B cell (primary cell): Measurements from ENCODE around the gene AFF3. TPM values are rescaled to one million over a fixed set of nuclear protein-coding genes. Genes with fewer than 3 reads are reported as not detected.

Experiments
- ATAC-seq: fragments of 200-7000 bp; cut with Tn5 transposase; one replicate; pipeline ENCODE4 v1.10.0; 2021; ENCODE audit warnings: low read depth, mild to moderate bottlenecking, moderate number of reproducible peaks, moderate library complexity
- CTCF ChIA-PET: fragments of 350-600 bp; sonication (Branson Sonifier 250); formaldehyde crosslinking; loops from one replicate; lab custom pipeline; 2021; ENCODE audit warnings: antibody characterized with exemption, inconsistent platforms; lab: Charles Lee
- POLR2A ChIA-PET: fragments of 350-600 bp; sonication (Branson Sonifier 250); formaldehyde crosslinking; loops from one replicate; lab custom pipeline; 2021; ENCODE audit warnings: antibody characterized with exemption; lab: Charles Lee
- DNase-seq: peaks from one replicate; pipeline ENCODE4 v3.0.0; 2013
- H2AFZ ChIP-seq: 2 replicates; pipeline ENCODE4 v1.6.1; 2012; ENCODE audit warnings: mild to moderate bottlenecking, low read depth, low read length; ENCODE audit not compliant: insufficient read depth, poor library complexity, severe bottlenecking
- H3K27ac ChIP-seq, 2 donors: 1 replicate in 1 of 2; 2 replicates in 1 of 2; pipeline ENCODE4 v1.5.1; 2012 to 2013; ENCODE audit warnings: low read length in 2 of 2, mild to moderate bottlenecking in 2 of 2, moderate library complexity in 1 of 2
- H3K27me3 ChIP-seq, 4 experiments: fragments of 200-600 bp in 1 of 4; sonication (generic) in 1 of 4; replicated peaks in 1 of 4; 1 replicate in 2 of 4; 2 replicates in 2 of 4; pipeline versions ENCODE4 v1.6.1 to v1.7.0; 2013 to 2016; ENCODE audit warnings: low read length in 3 of 4, mild to moderate bottlenecking in 2 of 4, mixed read lengths in 1 of 4, moderate library complexity in 1 of 4; ENCODE audit not compliant: insufficient read depth in 4 of 4, control insufficient read depth in 3 of 4; ENCODE audit errors: control extremely low read depth in 1 of 4
- H3K36me3 ChIP-seq, 2 experiments: replicated peaks in 1 of 2; 1 replicate in 1 of 2; 2 replicates in 1 of 2; pipeline versions ENCODE4 v1.6.1 to v1.7.1; 2013; ENCODE audit warnings: low read length in 1 of 2; ENCODE audit not compliant: insufficient read depth in 2 of 2, control insufficient read depth in 1 of 2; ENCODE audit errors: control extremely low read depth in 1 of 2, extremely low read depth in 1 of 2
- H3K4me1 ChIP-seq, 2 donors: fragments of 200-600 bp in 1 of 2; sonication (generic) in 1 of 2; 1 replicate in 1 of 2; 2 replicates in 1 of 2; pipeline versions ENCODE4 v1.5.1 to v1.6.1; 2013 to 2017; ENCODE audit warnings: low read length in 2 of 2; ENCODE audit not compliant: control insufficient read depth in 2 of 2, insufficient read depth in 2 of 2
- H3K4me2 ChIP-seq: replicated peaks from 2 replicates; pipeline ENCODE3; 2012; ENCODE audit warnings: mild to moderate bottlenecking, low read depth, low read length; ENCODE audit not compliant: poor library complexity, severe bottlenecking
- H3K4me3 ChIP-seq, 5 experiments: fragments of 200-600 bp in 1 of 5; sonication (generic) in 1 of 5; 1 replicate in 3 of 5; 2 replicates in 2 of 5; pipeline versions ENCODE4 v1.5.1 to v1.7.0; 2011 to 2016; ENCODE audit warnings: low read length in 4 of 5, mild to moderate bottlenecking in 4 of 5, low read depth in 2 of 5, control low read depth in 1 of 5, moderate library complexity in 1 of 5; ENCODE audit not compliant: insufficient read depth in 1 of 5; ENCODE audit errors: control extremely low read depth in 1 of 5, extremely low read depth in 1 of 5
- H3K79me2 ChIP-seq: fragments of 200-600 bp; sonication (generic); one replicate; pipeline ENCODE4 v1.6.0; 2016; ENCODE audit warnings: low read length; ENCODE audit not compliant: control insufficient read depth, insufficient read depth
- H3K9ac ChIP-seq: fragments of 200-600 bp; sonication (generic); 2 replicates; pipeline ENCODE4 v1.6.1; 2017; ENCODE audit warnings: mild to moderate bottlenecking, low read length, moderate library complexity
- H3K9me3 ChIP-seq, 3 donors: one replicate each; pipeline versions ENCODE4 v1.6.1 to v1.7.1; 2013; ENCODE audit warnings: low read length in 2 of 3; ENCODE audit not compliant: control insufficient read depth in 2 of 3, insufficient read depth in 1 of 3; ENCODE audit errors: control extremely low read depth in 1 of 3
- H4K20me1 ChIP-seq: 2 replicates; pipeline ENCODE4 v1.6.0; 2012; ENCODE audit warnings: mild to moderate bottlenecking, low read length; ENCODE audit not compliant: insufficient read depth, control insufficient read depth, poor library complexity, severe bottlenecking
- H3K27ac Mint-ChIP-seq: one replicate; pipeline ENCODE4 v1.8.0; 2021; ENCODE audit warnings: mixed read lengths
- H3K27me3 Mint-ChIP-seq: one replicate; pipeline ENCODE4 v1.8.0; 2021; ENCODE audit warnings: mixed read lengths
- H3K4me1 Mint-ChIP-seq: one replicate; pipeline ENCODE4 v1.8.0; 2021; ENCODE audit warnings: mixed read lengths
- H3K4me3 Mint-ChIP-seq: one replicate; pipeline ENCODE4 v1.8.0; 2021; ENCODE audit warnings: mixed read lengths
- H3K9me3 Mint-ChIP-seq: one replicate; pipeline ENCODE4 v1.8.0; 2022; ENCODE audit warnings: mixed read lengths; ENCODE audit not compliant: insufficient read depth
- EZH2 ChIP-seq: IDR thresholded peaks from 2 replicates; pipeline ENCODE4 v1.6.1; 2012; ENCODE audit warnings: borderline replicate concordance, low read depth, mild to moderate bottlenecking, moderate library complexity, low read length; ENCODE audit not compliant: insufficient read depth, poor library complexity, severe bottlenecking
- WGBS: methylation state at CpG from one replicate; pipeline ENCODE4 v1.1.5; 2013; ENCODE audit warnings: missing lambda C conversion rate; ENCODE audit not compliant: insufficient coverage; 5-methylcytosine and 5-hydroxymethylcytosine counted together
- intact Hi-C: fragments of 100-400 bp; cut with micrococcal nuclease; formaldehyde crosslinking; loops from one replicate; pipeline ENCODE4 v1.10.0; 2022
- polyA plus RNA-seq: library from polyadenylated mRNA; depleted of rRNA; stranded (reverse); fragments of >200 nt; gene quantifications from 2 replicates; pipeline ENCODE4 v1.2.3, GENCODE V29; 2012
- total RNA-seq, 2 donors: library from RNA; stranded (reverse); fragments of 120-200 nt in 1 of 2; gene quantifications; 1 replicate in 1 of 2; 2 replicates in 1 of 2; pipeline versions ENCODE4 v1.2.3 to v1.2.4, GENCODE V29; 2013 to 2022
- TF ChIP-seq, protein P1 (sequence below): fragments of 200-600 bp; IDR thresholded peaks from one replicate; pipeline ENCODE4 v1.8.0; 2022; ENCODE audit warnings: antibody characterized with exemption, mild to moderate bottlenecking

AFF3 gene
- total and polyA plus RNA-seq, 2 donors (not counting 1 experiment from before 2014, with no cell fraction given): 117 to 830 TPM

- H3K36me3 ChIP-seq: peaks cover 8 to 42% of the 10 kb centered on the region in 2 experiments
- DNase-seq: no peak
- no peak overlapping the region for H3K4me2 ChIP-seq
- POLR2A ChIA-PET: no interaction called here
- H3K9ac ChIP-seq: no peak overlapping the region
- Mint-ChIP-seq H3K27ac (no peak overlapping the region), H3K4me1 (peaks cover 3% of the 10 kb centered on the region), H3K27me3 (no peaks in the 10 kb centered on the region), H3K4me3 (no peak overlapping the region), H3K9me3 (no peaks in the 10 kb centered on the region)
- no peak for ATAC-seq
- 100% methylated on average over 1 of the region's 2 CpGs for WGBS
- no peaks in the 10 kb centered on the region for H3K27me3 ChIP-seq
- CTCF ChIA-PET: interaction anchor here (0.6 kb wide), 1 partner anchor 48 kb away, joined by 4 read pairs; no protein-coding TSS in a partner anchor
- H3K9me3 ChIP-seq: no peaks in the 10 kb centered on the region
- intact Hi-C loops: no loop called here
- TF ChIP-seq, protein P1, sequence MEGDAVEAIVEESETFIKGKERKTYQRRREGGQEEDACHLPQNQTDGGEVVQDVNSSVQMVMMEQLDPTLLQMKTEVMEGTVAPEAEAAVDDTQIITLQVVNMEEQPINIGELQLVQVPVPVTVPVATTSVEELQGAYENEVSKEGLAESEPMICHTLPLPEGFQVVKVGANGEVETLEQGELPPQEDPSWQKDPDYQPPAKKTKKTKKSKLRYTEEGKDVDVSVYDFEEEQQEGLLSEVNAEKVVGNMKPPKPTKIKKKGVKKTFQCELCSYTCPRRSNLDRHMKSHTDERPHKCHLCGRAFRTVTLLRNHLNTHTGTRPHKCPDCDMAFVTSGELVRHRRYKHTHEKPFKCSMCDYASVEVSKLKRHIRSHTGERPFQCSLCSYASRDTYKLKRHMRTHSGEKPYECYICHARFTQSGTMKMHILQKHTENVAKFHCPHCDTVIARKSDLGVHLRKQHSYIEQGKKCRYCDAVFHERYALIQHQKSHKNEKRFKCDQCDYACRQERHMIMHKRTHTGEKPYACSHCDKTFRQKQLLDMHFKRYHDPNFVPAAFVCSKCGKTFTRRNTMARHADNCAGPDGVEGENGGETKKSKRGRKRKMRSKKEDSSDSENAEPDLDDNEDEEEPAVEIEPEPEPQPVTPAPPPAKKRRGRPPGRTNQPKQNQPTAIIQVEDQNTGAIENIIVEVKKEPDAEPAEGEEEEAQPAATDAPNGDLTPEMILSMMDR: no peak
- TF ChIP-seq EZH2: no peak
- no peak overlapping the region for H3K27ac ChIP-seq
- H3K4me1 ChIP-seq: no peaks in the 10 kb centered on the region
- H4K20me1 ChIP-seq: peaks cover 17% of the 10 kb centered on the region
- H3K4me3 ChIP-seq: no peak overlapping the region
- no peak overlapping the region for H2AFZ ChIP-seq
- H3K79me2 ChIP-seq: peaks cover 25% of the 10 kb centered on the region
These were observed 443.5 kb downstream of the AFF3 start for GRCh38 chr2:99698896-99699295.

GRCh38 chr2:99697811-99698568 is 444.4 kb downstream of the AFF3 start:
- ChIA-PET POLR2A (no interaction called here), CTCF (no interaction called here)
- Histone ChIP-seq H3K4me1 (no peaks in the 10 kb centered on the region), H3K4me3 (no peak overlapping the region), H3K79me2 (peaks cover 29% of the 10 kb centered on the region), H3K9ac (no peak overlapping the region), H3K4me2 (no peak overlapping the region), H3K36me3 (peaks cover 8 to 38% of the 10 kb centered on the region in 2 experiments), H3K27ac (no peak overlapping the region), H2AFZ (no peak overlapping the region), H3K9me3 (no peaks in the 10 kb centered on the region), H4K20me1 (peaks cover 19% of the 10 kb centered on the region), H3K27me3 (no peaks in the 10 kb centered on the region)
- ATAC-seq (no peak), DNase-seq (no peak)
- TF ChIP-seq, protein P1: no peak
- TF ChIP-seq EZH2: no peak
- Mint-ChIP-seq H3K9me3 (no peaks in the 10 kb centered on the region), H3K4me3 (no peak overlapping the region), H3K27me3 (no peaks in the 10 kb centered on the region), H3K27ac (no peak overlapping the region), H3K4me1 (peaks cover 3% of the 10 kb centered on the region)
- intact Hi-C loops: no loop called here
